DMS114 treated with DMSO at 0.1 percent for 48 hours (cell line): Measurements from ENCODE around the gene UBE2H.
"Not testable (repeated sequence)": the region's sequence is repeated elsewhere in the genome, so short reads cannot be mapped to it uniquely, and the experiment has no call there.

Source experiments
- DNase-seq: peaks from one replicate; lab custom pipeline; 2025; ENCODE audit not compliant: unreplicated experiment; lab: John Stamatoyannopoulos, UW

The UBE2H gene

DNA sequence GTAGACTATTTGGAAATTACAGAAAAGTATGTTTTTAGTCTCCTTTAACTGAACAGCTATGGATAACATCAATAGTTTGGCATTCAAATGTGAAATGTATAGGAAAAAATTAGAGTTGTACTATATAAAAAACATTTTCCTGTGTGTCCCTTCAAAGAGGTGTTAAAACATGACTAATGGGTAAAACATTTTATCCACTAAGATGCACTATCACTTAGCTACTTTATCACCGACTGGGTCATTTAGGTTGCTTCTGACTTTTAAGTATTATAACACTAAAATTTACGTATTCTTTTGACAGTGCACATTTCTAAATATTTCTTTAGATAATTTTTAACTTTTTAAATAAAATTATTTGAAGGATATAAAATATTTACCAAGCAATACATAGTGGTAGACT, 77.6 kb downstream of the UBE2H start:
- DNase-seq, result no peak

DNA sequence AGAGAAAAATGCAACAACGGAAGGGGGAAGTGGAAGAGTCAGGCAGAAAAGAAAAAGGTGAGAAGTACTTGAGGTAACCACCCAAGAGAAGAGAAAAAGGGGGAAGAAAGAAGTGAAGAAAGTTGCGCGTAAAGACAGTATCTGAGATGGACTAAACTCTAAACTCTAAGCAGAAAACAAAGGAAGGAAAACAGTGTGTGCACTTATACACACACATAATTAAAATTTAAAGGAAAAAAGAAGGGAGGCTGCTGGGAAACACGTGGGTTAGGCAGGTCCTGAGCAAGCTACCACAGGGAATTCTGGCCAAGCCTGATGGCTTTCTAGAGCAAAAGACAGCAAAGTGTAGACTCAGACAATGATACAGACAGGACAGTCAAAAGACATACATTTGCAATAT, 78.0 kb downstream of the UBE2H start:
- DNase-seq, result no peak

DNA sequence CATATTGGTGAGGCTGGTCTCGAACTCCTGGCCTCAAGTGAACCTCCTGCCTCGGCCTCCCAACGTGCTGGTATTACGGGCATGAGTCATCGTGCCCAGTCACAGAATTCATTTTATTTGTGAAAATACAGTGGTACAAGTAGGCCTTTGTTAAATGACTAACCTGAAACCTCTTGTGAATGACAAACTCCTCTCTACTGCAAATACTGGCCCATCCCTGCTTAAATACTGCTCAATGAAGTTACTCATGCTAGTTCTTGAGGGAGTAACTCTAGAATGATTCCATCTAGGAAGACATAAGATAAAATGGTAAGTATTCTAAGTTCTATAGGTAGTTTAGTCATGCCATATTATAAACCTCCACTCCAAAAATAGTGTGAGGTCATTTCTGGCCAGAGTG, 80.7 kb downstream of the UBE2H start:
- DNase-seq, result no peak

DNA sequence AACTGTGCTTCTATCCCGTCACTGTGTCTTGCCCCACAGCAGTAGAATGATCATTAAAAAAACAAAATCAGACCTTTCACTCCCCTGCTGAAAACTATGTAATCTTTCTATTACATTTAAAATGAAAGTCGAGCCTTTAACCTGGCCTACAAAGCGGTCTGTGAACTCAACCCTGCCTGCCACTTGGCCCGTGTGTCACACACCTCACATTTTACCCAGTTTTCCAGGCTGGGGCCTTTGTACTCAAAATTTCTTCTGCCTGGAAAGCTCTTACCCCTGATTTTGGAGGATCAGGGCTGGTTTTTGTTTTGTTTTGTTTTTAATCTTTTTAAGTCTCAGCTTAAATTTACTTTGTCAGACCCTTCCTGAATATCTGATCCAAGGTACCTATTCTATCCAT, 82.1 kb downstream of the UBE2H start:
- no peak for DNase-seq

DNA sequence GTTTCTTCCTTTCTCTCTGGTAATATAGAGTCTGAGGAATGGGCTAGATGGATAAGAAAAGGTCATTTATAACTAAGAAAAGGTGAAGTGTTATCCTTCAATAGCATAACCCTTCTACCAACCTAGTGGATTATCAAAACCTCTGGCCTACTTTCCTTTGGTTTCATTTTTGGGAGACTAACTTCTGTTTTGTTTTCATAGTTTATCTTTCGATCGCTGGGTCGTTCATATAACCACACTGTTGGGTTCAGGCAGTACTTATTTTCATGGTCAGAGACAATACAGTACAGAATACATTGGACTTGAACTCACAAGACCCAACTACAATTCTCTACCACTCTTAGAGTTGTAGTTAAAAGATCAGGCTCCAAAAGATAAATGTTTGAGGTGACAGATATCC, 86.5 kb downstream of the UBE2H start:
- DNase-seq, result no peak

DNA sequence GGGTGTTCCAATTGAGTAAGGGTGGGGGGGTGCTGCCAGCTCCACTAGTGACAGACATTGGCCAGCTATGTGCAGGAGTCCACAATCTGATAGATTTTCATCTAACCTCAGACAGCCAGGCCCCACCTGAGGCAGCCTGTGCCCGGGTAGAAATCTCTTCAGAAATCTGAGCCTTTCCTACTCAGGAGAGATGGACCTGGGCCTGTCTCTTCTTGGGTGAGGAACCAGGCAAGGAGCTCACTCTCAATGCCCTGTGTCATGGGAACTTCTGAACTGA, 86.9 kb downstream of the UBE2H start:
- no peak for DNase-seq

DNA sequence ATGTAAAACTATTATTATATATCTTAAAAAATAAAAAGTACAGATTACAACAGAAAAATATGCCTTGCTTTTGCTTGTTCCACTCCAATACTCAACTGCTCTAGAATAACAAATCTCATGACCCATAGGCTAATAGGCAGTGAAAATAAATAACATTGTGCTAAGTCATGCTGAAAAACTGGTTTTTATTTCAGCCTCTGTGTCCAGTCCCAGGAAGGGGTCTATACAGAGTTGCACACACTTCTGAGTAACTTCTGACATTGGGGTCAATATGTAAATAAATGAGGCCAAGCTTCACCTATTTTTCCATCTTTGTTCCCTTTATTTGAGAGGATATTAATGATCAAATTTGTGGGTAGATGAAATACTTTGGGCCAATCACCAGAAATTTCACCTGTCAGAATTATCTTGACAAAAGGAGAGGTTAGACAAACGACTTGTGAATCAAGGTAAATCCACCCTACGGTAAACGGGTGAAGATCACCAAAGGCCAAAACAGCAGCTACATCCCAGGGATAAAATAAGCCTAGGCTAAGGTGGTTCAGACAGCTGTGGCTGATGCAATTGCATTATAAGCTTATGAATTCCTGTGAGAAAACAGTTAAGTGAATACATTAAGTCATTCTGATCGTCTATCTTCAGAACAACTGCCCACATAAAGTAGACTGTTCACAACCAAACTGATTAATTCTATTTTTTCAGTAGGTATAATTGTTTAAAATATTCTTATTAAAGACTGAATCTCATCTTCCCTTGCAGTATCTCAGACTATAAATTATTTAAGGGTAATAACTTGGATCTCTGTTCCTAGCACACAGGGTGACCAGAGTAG, 87.5 kb downstream of the UBE2H start:
- no peak for DNase-seq

DNA sequence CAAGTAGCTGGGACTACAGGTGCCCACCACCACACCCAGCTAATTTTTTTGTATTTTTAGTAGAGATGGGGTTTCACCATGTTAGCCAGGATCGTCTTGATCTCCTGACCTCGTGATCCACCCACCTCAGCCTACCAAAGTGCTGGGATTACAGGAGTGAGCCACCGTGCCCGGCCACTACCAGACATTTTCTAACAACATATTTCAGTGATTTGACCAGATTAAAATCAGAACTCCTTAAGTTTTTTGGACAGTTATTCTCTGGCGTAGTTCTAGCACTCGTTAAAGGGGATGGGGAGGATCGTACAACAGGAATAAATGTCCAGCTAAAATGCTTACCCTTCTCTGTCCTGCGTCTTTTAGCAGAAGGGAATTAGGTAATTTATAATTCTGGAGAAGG, 88.1 kb downstream of the UBE2H start:
- not testable (repeated sequence) for DNase-seq

DNA sequence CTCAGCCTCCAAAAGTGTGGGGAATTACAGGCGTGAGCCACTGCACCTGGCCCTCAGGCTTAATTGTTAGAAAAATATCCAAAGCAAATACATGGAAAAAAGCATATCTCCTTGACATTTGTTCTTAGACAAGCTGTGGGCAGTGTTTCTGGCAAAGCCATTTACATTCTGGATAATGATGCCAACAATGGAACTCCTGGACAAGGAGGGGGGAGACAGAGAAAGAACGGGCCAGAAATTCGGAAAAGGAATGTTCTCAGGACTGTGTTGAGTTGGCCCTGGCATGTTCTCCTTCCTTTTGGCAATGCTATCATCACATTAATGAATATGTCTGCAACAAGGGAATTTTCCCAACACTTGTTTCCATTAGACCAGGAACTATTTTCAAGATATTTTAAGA, 88.7 kb downstream of the UBE2H start:
- no peak for DNase-seq

DNA sequence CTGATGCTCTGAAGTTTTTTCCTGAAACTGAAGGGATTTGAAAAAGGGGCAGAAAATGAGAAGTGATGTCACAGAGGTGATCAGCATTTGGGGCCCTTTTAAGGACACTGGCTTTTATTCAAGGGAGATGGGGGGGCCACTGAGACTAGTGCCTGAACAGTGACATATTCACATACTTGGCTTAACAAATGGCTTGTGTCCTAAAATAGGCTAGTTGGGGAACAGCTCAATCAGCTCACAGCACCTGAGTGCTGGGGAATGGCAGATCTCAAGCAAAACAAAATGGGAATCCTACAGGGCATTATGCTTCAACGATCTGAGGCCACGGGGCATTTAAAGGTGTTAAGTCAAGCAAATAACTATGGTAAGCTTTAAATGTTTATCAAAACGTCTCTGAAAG, 90.1 kb downstream of the UBE2H start:
- no peak for DNase-seq

DNA sequence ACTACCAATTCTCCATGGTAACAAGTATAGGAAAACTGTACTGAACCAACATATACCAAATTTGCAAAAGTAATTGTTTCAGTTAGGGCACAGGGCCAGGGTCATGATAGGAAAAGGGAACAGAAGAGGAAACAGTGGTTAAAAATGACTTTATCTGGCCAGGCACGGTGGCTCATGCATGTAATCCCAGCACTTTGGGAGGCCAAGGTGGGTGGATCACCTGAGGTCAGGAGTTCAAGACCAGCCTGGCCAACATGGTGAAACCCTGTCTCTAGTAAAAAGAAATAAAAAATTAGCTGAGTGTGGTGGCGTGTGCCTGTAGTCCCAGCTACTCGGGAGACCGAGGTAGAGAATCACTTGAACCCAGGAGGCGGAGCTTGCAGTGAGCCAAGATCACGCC, 92.0 kb downstream of the UBE2H start:
- DNase-seq, result not testable (repeated sequence)

DNA sequence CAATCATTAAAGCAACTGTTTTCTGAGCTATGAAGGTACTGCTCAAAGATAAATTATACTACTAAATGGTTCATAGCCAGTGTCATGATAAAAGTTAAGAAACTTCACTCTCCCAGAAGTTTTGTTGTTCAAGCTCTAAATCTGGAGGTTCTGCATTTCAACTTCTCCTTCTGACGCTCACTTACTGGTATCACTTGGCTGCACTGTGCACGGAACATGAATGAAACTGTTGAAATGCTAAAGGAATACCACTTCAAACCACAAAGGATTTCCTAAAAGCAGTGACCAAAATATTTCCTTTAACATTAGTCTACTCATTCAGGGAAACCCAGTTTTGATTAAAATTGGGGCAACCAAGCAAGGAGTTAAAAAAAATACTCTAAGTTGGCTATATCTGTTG, 93.6 kb downstream of the UBE2H start:
- DNase-seq, result no peak

DNA sequence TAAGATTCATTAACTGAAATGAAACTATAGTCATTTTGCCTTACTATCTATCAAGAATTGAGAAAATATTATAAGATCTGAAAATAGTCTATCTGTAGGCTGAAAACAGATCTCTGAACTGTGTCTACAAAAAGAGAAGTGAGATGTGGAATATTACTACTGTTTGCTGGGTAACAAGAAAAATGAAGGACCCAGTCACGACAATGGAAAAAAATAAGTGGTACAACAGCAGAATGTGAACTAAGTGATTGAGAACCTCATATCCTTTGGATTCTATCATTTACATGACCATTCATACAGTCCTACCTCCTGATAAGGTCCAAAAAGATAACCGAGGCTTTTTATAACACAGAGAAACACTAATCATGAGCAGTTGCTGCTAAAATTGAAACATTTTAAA, 94.3 kb downstream of the UBE2H start:
- no peak for DNase-seq

DNA sequence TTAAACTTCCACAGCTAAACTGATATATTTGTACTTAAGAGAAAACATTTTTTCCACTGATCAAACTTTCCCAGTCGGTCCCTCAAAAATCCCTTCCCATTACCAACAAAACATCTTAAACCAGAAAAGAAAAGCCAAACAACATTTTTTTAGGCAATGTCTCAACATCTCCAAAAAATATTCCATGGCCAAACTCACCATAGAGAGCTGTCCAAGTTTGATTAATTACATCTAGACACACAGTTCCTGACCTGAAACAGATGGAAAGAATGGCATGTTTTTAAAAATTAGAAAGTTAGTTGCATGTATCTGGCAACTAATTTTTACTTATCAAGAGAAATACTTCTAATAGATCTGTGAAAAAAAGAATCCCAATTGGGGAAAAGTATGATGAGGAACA, 95.4 kb downstream of the UBE2H start:
- DNase-seq, result no peak

DNA sequence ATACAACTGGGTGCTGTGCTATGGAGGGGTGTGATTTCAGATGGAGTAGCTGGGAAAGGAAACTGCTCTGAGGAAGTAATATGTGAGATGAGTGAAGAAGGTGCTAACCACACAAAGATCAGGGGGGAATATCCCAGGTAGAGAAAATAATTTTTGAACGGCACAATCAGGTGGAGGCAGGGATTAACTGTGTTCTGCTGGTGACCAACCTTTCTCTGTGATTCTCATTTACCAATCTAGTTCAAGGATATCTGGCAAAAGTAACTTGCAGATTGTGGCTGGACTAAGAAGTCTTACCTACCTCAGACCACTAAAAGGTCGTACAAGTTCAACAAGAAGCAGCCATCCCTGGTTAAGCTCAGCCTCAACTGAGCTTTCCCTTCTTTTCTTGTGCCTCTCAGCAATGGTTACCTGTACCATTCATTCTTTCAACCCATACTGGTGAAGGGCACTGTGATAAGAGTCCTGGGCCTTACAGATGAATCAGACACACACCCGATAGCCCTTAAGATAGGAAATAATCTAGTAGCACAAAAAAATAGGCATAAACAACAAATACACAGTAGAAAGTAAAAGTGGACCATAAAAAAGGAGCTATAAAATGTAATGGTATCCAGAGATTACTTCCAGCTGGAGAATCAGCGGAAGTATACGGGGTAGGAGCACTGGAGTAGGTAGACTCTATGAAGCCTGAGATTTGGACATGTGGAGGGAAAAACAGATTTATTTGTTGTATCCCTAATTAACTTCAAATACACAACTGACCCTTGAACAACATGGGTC, 96.6 kb downstream of the UBE2H start:
- no peak for DNase-seq

DNA sequence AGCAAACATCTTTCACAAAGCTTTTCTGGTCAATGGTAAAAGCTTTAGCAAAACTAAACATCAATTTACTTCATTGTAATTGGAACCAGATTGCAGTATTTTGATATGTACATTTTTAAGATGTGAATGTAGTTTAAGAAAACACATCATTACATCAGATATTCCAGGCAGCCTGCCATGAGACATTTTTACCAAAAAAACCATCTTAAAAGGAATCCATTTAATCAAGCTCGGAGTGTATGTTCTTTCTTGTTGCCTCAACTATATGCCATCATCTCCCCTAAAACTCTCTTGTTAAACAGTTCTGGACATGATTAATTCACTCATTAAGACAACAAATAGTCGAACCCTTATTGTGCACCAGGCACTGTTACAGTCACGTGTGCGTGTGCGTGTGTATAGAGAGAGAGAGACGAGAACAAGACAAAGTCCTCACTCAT, 97.5 kb downstream of the UBE2H start:
- DNase-seq, result no peak

DNA sequence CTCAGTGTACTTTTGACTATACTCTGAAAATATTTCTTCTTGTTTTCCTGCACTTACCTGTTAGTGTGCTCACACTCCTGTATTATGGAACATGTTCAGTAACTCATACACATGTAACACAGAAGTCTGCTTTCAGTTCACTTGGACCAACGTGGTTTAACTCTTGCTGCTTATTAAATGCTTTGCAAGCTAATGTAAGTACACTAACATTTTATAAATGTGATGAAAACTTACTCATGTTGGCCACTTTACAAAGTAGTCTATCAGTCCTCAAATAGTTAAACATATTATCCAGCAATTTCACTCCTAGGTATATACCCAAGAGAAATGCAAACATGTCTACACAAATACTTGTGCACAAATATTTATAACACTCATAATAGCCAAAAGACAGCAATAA, 98.4 kb downstream of the UBE2H start:
- DNase-seq, result no peak

DNA sequence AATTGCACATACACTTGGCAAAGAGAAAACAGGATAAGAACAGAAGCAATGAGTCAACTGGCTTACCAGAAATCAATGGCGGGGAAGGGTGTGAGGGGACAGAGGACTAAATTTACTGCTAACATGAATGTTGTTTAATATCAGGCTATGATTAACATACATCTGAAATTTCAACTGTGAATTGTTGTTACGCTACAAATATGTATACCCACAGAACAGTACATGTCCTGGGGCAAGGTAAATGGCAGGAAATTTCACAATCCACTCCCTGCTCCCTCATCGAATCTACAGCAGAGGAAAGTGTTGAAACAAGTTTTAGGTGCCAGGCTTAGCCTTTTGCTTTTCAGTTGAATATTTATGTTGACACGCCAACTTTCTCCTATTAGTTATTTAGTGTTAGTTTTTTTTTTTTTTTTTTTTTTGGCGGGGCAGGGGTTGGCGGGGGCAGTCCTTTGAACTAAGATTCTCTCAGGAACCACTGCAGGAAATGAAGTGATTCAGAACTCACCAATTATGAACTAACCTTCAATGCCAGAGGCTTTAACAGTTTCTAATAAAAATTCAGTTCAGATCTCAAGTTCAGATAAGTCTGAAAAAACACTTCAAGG, 99.0 kb downstream of the UBE2H start:
- DNase-seq, result no peak

DNA sequence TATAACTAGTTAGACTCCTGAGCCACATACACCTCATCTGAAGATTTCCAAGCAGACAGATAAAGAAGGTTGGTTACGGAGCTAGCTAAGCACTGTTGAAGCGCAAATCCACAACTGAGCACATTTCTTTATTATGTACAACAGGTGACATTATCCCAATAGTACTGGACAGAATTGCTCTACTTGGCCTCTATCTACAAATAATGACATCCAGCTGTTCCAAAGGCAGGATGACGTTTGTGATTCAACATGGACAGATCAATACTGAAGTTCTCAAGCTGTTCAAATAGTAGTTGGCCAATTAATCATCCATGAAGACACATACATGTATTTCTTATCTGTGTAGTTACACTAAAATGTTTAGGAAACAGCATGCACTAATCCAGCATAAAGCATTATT, 101.0 kb downstream of the UBE2H start:
- DNase-seq, result no peak

DNA sequence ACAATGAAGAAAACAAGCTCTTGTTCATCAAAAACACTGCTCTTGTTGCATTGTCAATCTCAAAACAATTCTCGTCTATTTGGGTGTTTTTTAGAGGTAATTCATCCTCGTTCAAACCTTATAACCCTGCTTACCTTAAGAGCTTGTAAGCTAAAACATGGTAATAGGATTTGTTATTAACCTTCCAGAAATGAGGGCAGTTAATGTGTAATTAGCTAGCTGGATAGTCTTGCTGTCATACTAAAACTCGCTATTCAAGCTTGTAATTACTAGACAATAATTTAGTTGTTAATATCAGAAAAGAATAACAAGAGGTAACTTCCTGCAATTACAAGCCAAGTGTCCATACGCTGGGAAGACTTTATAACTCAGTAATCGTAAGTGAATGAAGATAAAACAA, 101.6 kb downstream of the UBE2H start:
- DNase-seq, result no peak

DNA sequence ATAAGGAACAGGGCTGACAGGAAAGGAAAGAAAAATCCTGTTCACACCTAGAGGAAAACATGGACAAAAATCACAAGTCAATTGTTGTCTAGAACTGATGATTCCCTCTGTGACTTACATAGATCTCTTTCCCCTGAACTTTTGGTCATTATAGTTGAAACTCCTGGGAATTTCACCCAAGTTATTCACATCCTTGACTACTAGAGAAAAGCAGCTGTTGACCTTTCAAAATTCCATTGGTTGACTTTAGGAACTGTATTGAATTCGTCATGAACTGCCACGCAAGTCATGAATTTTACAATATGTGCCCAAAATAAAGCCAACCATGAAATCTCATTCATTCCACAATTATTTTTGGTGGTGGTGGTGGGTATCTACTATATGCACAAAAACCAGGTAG, 104.3 kb downstream of the UBE2H start:
- DNase-seq, result no peak

DNA sequence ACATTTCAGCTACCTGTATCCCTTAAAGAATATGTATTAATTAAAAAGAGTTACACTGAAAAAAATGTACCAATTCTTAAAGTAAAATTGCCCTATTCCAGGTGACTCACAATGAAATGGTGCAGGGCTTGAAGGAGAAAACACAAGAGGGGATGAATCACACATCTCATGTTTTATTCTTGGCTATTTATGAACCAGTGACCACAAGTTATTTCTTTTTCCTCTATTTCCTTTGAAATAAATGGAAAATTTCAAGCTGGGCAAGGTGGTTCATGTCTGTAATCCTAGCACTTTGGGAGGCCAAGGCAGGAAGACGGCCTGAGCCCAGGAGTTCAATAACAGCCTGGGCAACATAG, 106.8 kb downstream of the UBE2H start:
- no peak for DNase-seq
